ENCODE data around the gene POGLUT2. TPM values are rescaled to one million over a fixed set of nuclear protein-coding genes. Genes with fewer than 3 reads are reported as not detected.
A peak's percentile ranks its signal among the peaks of the same experiment; 100 is the strongest.

Gene POGLUT2
- total and polyA plus RNA-seq, 2 donors (not counting 3 experiments of a cell fraction or from before 2014, with no cell fraction given) = 17.9 to 22.5 TPM

- intact Hi-C loops (cut with micrococcal nuclease) (no loop called here), dilution Hi-C loops (cut with MboI; ENCODE audit: extremely low pct_ligation_motif_present, low sequenced_read_pairs) (no loop called here)
- DNase-seq (ENCODE audit: low read depth, low spot score) (no peak), FAIRE-seq (peak; percentile 73)
- H3K4me2 ChIP-seq (ENCODE audit: insufficient read depth, low read length) = no peak overlapping the region
- no peak overlapping the region for H3K27ac ChIP-seq (ENCODE audit: insufficient read depth, low read depth, low read length)
- POLR2A ChIA-PET = no interaction called here
- no peaks in the 10 kb centered on the region for H3K9me1 ChIP-seq (replicated peaks; ENCODE audit: control insufficient read depth, extremely low read depth, insufficient read depth, low read length)
- BruUV-seq (replicated peaks) = no TSS peak
- no peak overlapping the region for H3K4me3 ChIP-seq (replicated peaks in 1 of 3; ENCODE audit: insufficient read depth in 1 of 3, low read depth in 1 of 3, low read length in 3 of 3)
- no peaks in the 10 kb centered on the region for H3K27me3 ChIP-seq (ENCODE audit: control insufficient read depth in 2 of 2, insufficient read depth in 2 of 2, low read length in 2 of 2)
- peaks cover 10% of the 10 kb centered on the region for H3K4me1 ChIP-seq (ENCODE audit: control insufficient read depth, extremely low read depth, insufficient read depth, low read length)
- TF ChIP-seq CTCF (IDR thresholded peaks at IDR 0.05; ENCODE audit: extremely low read depth in 1 of 2, insufficient read depth in 1 of 2, low read depth in 1 of 2, low read length in 2 of 2) = no peak
- TF ChIP-seq FOS (IDR thresholded peaks at IDR 0.05; ENCODE audit: borderline replicate concordance, insufficient read depth, low read length) = no peak
- no peak for TF ChIP-seq MYC (IDR thresholded peaks at IDR 0.05; ENCODE audit: low read depth, low read length)
- TF ChIP-seq POLR2AphosphoS5 (IDR thresholded peaks at IDR 0.05; ENCODE audit: insufficient read depth, low read depth, low read length) = no peak
- no peak for TF ChIP-seq EZH2 (IDR thresholded peaks at IDR 0.05; ENCODE audit: borderline replicate concordance, low read depth, low read length, severe bottlenecking)
- no peak for TF ChIP-seq POLR2A (IDR thresholded peaks at IDR 0.05; ENCODE audit: low read depth, low read length)
- CTCF ChIA-PET = interaction anchor here (0.8 to 1.6 kb wide), 3 partner anchors 10 to 69 kb away, joined by 3 to 4 read pairs (median 3); partner anchors contain the start of gene TEX30
- no peak overlapping the region for H2AFZ ChIP-seq (ENCODE audit: low read depth, low read length)
- no peaks in the 10 kb centered on the region for H4K20me1 ChIP-seq (replicated peaks; ENCODE audit: control insufficient read depth, extremely low read depth, insufficient read depth, low read length)
- peaks cover 5% of the 10 kb centered on the region for H3K79me2 ChIP-seq (ENCODE audit: control insufficient read depth, insufficient read depth, low read length)
- no peak overlapping the region for H3K9ac ChIP-seq (replicated peaks; ENCODE audit: extremely low read depth, insufficient read depth, low read length)
- no peaks in the 10 kb centered on the region for H3K9me3 ChIP-seq (replicated peaks; ENCODE audit: control insufficient read depth, insufficient read depth, low read length)
- peaks cover 3% of the 10 kb centered on the region in 2 experiments for H3K36me3 ChIP-seq (ENCODE audit: control insufficient read depth in 2 of 2, extremely low read depth in 1 of 2, insufficient read depth in 2 of 2, low read length in 2 of 2)
These were observed 5.0 kb downstream of the POGLUT2 start for GRCh38 chr13:102793611-102794355.
